WTC11 (cell line): ENCODE measurements around the gene KIRREL3. TPM values are rescaled to one million over a fixed set of nuclear protein-coding genes. Genes with fewer than 3 reads are reported as not detected.

Source experiments
- ATAC-seq: fragments of 200-7000 bp; cut with Tn5 transposase; 2 replicates; pipeline ENCODE4 v1.10.0; 2021; ENCODE audit warnings: mild to moderate bottlenecking, moderate library complexity
- CTCF ChIA-PET: fragments of 300-600 bp; sonication (Branson Sonifier 250); formaldehyde crosslinking; loops from one replicate; lab custom pipeline; 2021; ENCODE audit warnings: antibody characterized with exemption; lab: Charles Lee
- POLR2A ChIA-PET: fragments of 350-600 bp; sonication (Branson Sonifier 250); formaldehyde crosslinking; loops from one replicate; lab custom pipeline; 2021; ENCODE audit warnings: antibody characterized with exemption; lab: Charles Lee
- DNase-seq: peaks from one replicate; pipeline ENCODE4 v3.0.0; 2021; ENCODE audit warnings: low spot score
- H3K27ac Mint-ChIP-seq: 2 replicates; pipeline ENCODE4 v1.8.0; 2021; ENCODE audit warnings: mixed read lengths
- H3K27me3 Mint-ChIP-seq: 2 replicates; pipeline ENCODE4 v1.8.0; 2021; ENCODE audit warnings: low read depth, mild to moderate bottlenecking, moderate library complexity, mixed read lengths
- H3K36me3 Mint-ChIP-seq: 2 replicates; pipeline ENCODE4 v1.8.0; 2021; ENCODE audit warnings: mixed read lengths
- H3K4me1 Mint-ChIP-seq: 2 replicates; pipeline ENCODE4 v1.8.0; 2022; ENCODE audit warnings: mixed read lengths
- H3K4me3 Mint-ChIP-seq: 2 replicates; pipeline ENCODE4 v1.8.0; 2021; ENCODE audit warnings: mild to moderate bottlenecking, moderate library complexity, mixed read lengths
- H3K9me3 Mint-ChIP-seq: 2 replicates; pipeline ENCODE4 v1.8.0; 2021; ENCODE audit warnings: mixed read lengths
- ATF3 ChIP-seq: sonication (generic); formaldehyde crosslinking; conservative IDR thresholded peaks from 2 replicates; pipeline ENCODE4 v1.8.1; 2022; ENCODE audit warnings: mild to moderate bottlenecking, missing genetic modification reagents
- CDX4 ChIP-seq: fragments of 250-450 bp; sonication (Bioruptor Pico); IDR thresholded peaks from 2 replicates; pipeline ENCODE4 v1.9.0; 2021; ENCODE audit warnings: moderate library complexity, mild to moderate bottlenecking, inconsistent platforms, borderline replicate concordance
- CREM ChIP-seq: sonication (generic); formaldehyde crosslinking; IDR thresholded peaks from 2 replicates; pipeline ENCODE4 v1.8.1; 2022; ENCODE audit warnings: mild to moderate bottlenecking, missing genetic modification reagents, moderate library complexity
- E2F1 ChIP-seq: sonication (generic); formaldehyde crosslinking; IDR thresholded peaks from 2 replicates; pipeline ENCODE4 v1.8.0; 2022; ENCODE audit warnings: mild to moderate bottlenecking, missing genetic modification reagents
- ERG ChIP-seq: fragments of 250-450 bp; sonication (Bioruptor Pico); IDR thresholded peaks from 2 replicates; pipeline ENCODE4 v1.8.0; 2021; ENCODE audit warnings: mild to moderate bottlenecking
- ESRRA ChIP-seq: sonication (generic); formaldehyde crosslinking; IDR thresholded peaks from 2 replicates; pipeline ENCODE4 v1.8.1; 2022; ENCODE audit warnings: mild to moderate bottlenecking, missing genetic modification reagents, borderline replicate concordance
- HMGA2 ChIP-seq: fragments of 250-450 bp; sonication (Bioruptor Pico); IDR thresholded peaks from 2 replicates; pipeline ENCODE4 v1.4.0; 2021; ENCODE audit warnings: mild to moderate bottlenecking, moderate library complexity
- HMGXB4 ChIP-seq: sonication (generic); formaldehyde crosslinking; IDR thresholded peaks from 2 replicates; pipeline ENCODE4 v1.8.1; 2023; ENCODE audit warnings: mild to moderate bottlenecking, moderate library complexity, missing genetic modification reagents
- KAT7 ChIP-seq: sonication (generic); formaldehyde crosslinking; IDR thresholded peaks from 2 replicates; pipeline ENCODE4 v1.8.1; 2023; ENCODE audit warnings: missing genetic modification reagents, mild to moderate bottlenecking, borderline replicate concordance
- MAX ChIP-seq: sonication (generic); formaldehyde crosslinking; IDR thresholded peaks from 2 replicates; pipeline ENCODE4 v1.8.0; 2022; ENCODE audit warnings: mild to moderate bottlenecking, missing genetic modification reagents
- PRDM15 ChIP-seq: sonication (generic); formaldehyde crosslinking; IDR thresholded peaks from 2 replicates; pipeline ENCODE4 v1.8.0; 2022; ENCODE audit warnings: missing genetic modification reagents
- SOX15 ChIP-seq: fragments of 250-450 bp; sonication (Bioruptor Pico); IDR thresholded peaks from 2 replicates; pipeline ENCODE4 v1.9.0; 2021; ENCODE audit warnings: mild to moderate bottlenecking
- TCF7 ChIP-seq: sonication (generic); formaldehyde crosslinking; IDR thresholded peaks from 2 replicates; pipeline ENCODE4 v1.8.0; 2022; ENCODE audit warnings: mild to moderate bottlenecking, low read depth, missing genetic modification reagents, moderate library complexity
- USF2 ChIP-seq: sonication (generic); formaldehyde crosslinking; IDR thresholded peaks from 2 replicates; pipeline ENCODE4 v1.8.1; 2023; ENCODE audit warnings: mild to moderate bottlenecking, missing genetic modification reagents, moderate library complexity
- ZNF219 ChIP-seq: sonication (generic); formaldehyde crosslinking; IDR thresholded peaks from 2 replicates; pipeline ENCODE4 v1.8.0; 2023; ENCODE audit warnings: missing genetic modification reagents, mild to moderate bottlenecking, borderline replicate concordance
- ZNF317 ChIP-seq: sonication (generic); formaldehyde crosslinking; IDR thresholded peaks from 2 replicates; pipeline ENCODE4 v1.8.1; 2023; ENCODE audit warnings: low read depth, mild to moderate bottlenecking, moderate library complexity, missing genetic modification reagents, borderline replicate concordance
- ZNF396 ChIP-seq: fragments of 250-450 bp; sonication (Bioruptor Pico); IDR thresholded peaks from 2 replicates; pipeline ENCODE4 v1.8.0; 2021; ENCODE audit warnings: mild to moderate bottlenecking, moderate library complexity, borderline replicate concordance
- ZNF532 ChIP-seq: fragments of 250-450 bp; sonication (Bioruptor Pico); IDR thresholded peaks from 2 replicates; pipeline ENCODE4 v1.9.0; 2021; ENCODE audit warnings: mild to moderate bottlenecking, borderline replicate concordance
- total RNA-seq: library from RNA; stranded (reverse); gene quantifications from 3 replicates; pipeline ENCODE4 v1.2.3, GENCODE V29; 2021

The KIRREL3 gene
- total RNA-seq, 1 experiment from 2014 or later = 0.59 TPM

- Mint-ChIP-seq H3K4me3 (no peak overlapping the region), H3K27ac (no peak overlapping the region), H3K4me1 (peaks cover 9% of the 10 kb centered on the region), H3K36me3 (no peaks in the 10 kb centered on the region), H3K27me3 (no peaks in the 10 kb centered on the region; the same call in 1 of the 2 replicates), H3K9me3 (peaks cover 6% of the 10 kb centered on the region)
- no peak for TF ChIP-seq HMGXB4 (CRISPR knock-in tag)
- no peak for TF ChIP-seq CREM (CRISPR knock-in tag)
- no peak for TF ChIP-seq KAT7
- no peak for TF ChIP-seq CDX4 (CRISPR knock-in tag)
- TF ChIP-seq ERG = no peak
- no peak for TF ChIP-seq PRDM15 (CRISPR knock-in tag)
- TF ChIP-seq ZNF396 (CRISPR knock-in tag) = no peak
- no peak for TF ChIP-seq ZNF317 (CRISPR knock-in tag)
- TF ChIP-seq ZNF219 (CRISPR knock-in tag) = no peak
- TF ChIP-seq TCF7 (CRISPR knock-in tag) = no peak
- no peak for TF ChIP-seq ATF3 (CRISPR knock-in tag)
- no peak for TF ChIP-seq USF2
- no peak for TF ChIP-seq MAX
- no peak for TF ChIP-seq SOX15 (CRISPR knock-in tag)
- no peak for TF ChIP-seq HMGA2 (CRISPR knock-in tag)
- no peak for DNase-seq
- POLR2A ChIA-PET = no interaction called here
- no peak for ATAC-seq
- CTCF ChIA-PET = no interaction called here
Observed at GRCh38 chr11:126919147-126919823, 81.3 kb downstream of the KIRREL3 start.

GRCh38 chr11:126918556-126918955 lies 82.0 kb downstream of the KIRREL3 start:
- H3K27ac Mint-ChIP-seq = no peak overlapping the region
- H3K4me1 Mint-ChIP-seq = peaks cover 9% of the 10 kb centered on the region
- H3K36me3 Mint-ChIP-seq = no peaks in the 10 kb centered on the region
- DNase-seq (no peak), ATAC-seq (no peak)
- ChIA-PET POLR2A (no interaction called here), CTCF (no interaction called here)
- no peaks in the 10 kb centered on the region for H3K9me3 Mint-ChIP-seq
- H3K27me3 Mint-ChIP-seq = no peaks in the 10 kb centered on the region; the same call in 1 of the 2 replicates
- no peak overlapping the region for H3K4me3 Mint-ChIP-seq
- TF ChIP-seq E2F1 (CRISPR knock-in tag) (no peak), ESRRA (CRISPR knock-in tag) (no peak), ZNF532 (CRISPR knock-in tag) (no peak)
